Epithelial cell of proximal tubule (primary cell): ENCODE results near the gene CPA4. TPM values are rescaled to one million over a fixed set of nuclear protein-coding genes. Genes with fewer than 3 reads are reported as not detected.

Experiments used
- DNase-seq: peaks from one replicate; pipeline ENCODE4 v3.0.0-alpha.2; 2011; ENCODE audit warnings: low read depth
- H3K4me3 ChIP-seq: 2 replicates; pipeline ENCODE4 v1.5.1; 2011; ENCODE audit warnings: low read depth, mild to moderate bottlenecking, low read length
- total RNA-seq: library from RNA; depleted of rRNA; stranded (reverse); fragments of >200 nt; gene quantifications from 2 replicates; pipeline ENCODE4 v1.2.3, GENCODE V29; 2015
- TF ChIP-seq, protein P1 (sequence below): conservative IDR thresholded peaks from 2 replicates; pipeline ENCODE4 v1.5.1; 2012; ENCODE audit warnings: low read depth, mild to moderate bottlenecking, low read length

Gene CPA4
- total RNA-seq, 1 donor from 2014 or later = 19.6 TPM

- DNase-seq = no peak
- TF ChIP-seq, protein P1, sequence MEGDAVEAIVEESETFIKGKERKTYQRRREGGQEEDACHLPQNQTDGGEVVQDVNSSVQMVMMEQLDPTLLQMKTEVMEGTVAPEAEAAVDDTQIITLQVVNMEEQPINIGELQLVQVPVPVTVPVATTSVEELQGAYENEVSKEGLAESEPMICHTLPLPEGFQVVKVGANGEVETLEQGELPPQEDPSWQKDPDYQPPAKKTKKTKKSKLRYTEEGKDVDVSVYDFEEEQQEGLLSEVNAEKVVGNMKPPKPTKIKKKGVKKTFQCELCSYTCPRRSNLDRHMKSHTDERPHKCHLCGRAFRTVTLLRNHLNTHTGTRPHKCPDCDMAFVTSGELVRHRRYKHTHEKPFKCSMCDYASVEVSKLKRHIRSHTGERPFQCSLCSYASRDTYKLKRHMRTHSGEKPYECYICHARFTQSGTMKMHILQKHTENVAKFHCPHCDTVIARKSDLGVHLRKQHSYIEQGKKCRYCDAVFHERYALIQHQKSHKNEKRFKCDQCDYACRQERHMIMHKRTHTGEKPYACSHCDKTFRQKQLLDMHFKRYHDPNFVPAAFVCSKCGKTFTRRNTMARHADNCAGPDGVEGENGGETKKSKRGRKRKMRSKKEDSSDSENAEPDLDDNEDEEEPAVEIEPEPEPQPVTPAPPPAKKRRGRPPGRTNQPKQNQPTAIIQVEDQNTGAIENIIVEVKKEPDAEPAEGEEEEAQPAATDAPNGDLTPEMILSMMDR = no peak
- peak overlapping the region; percentile 37 for H3K4me3 ChIP-seq
These were observed 20.4 kb upstream of the CPA4 start for GRCh38 chr7:130272381-130273080.

DNA sequence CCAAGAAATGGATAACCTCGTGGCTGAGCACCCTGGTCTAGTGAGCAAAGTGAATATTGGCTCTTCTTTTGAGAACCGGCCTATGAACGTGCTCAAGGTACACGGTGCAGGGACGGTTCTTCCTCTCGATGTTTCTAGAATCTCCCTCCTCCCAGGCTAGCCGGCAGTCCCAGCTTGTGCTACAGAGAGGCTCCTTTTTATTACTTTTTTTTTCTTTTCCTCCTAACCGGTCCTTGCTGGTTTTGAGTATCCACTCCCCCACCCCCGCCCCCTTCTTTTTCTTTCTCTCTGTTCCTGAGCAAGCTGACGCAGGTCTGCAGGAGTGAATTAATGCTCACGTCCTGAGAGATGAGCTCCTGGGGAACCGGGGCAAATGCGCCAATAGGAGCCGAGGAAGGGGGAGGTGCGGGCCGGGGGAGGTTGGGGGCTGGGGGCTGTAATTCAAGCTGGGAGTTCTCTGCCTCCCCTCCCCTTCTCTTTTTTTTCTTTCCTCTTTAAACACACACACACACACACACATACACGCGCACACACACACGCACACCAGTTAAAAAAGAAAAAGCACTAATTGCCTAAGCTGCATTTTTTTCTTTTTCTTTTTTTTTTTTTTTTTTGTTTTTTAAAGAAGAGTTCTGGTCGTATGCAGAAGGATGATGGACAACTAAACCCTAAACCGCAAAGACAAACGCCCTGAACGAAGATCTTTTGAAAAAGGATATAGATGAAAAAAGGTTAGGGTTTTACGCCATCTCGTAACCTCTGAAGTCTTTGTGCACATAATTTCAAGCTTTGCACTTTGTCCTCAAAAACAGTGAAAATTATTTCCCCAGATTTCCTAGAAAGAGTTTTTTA, 19.7 kb upstream of the CPA4 start:
- no peak for DNase-seq
- H3K4me3 ChIP-seq = peak overlapping the region; percentile 37

DNA sequence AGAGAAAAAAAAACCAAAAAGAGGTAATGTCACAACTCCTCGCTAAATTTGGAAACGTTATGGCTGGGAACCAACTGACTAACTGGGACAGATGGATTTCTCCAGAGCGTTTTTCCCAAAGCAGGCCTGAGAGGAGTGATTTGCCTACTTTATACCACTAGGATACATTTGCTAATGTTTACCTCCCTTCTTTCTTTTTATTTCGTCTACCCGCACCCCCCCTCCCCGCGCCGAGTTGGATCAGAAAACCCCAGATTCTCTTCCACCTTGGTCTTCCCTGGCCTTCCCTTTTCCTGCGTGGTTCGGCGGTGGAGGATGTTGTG, 19.1 kb upstream of the CPA4 start:
- TF ChIP-seq, protein P1 = no peak
- H3K4me3 ChIP-seq = no peak overlapping the region
- no peak for DNase-seq

More for the DNA sequence above, 19.7 kb upstream of the CPA4 start:
- TF ChIP-seq, protein P1 = no peak

GRCh38 chr7:130274296-130274695, 18.7 kb upstream of the CPA4 start:
- no peak for DNase-seq
- TF ChIP-seq, protein P1 = no peak

GRCh38 chr7:130274983-130275591, 17.9 kb upstream of the CPA4 start:
- no peak overlapping the region for H3K4me3 ChIP-seq
- TF ChIP-seq, protein P1 = no peak
- no peak for DNase-seq

More at GRCh38 chr7:130274296-130274695, 18.7 kb upstream of the CPA4 start:
- no peak overlapping the region for H3K4me3 ChIP-seq

GRCh38 chr7:130275826-130276297, 17.1 kb upstream of the CPA4 start:
- H3K4me3 ChIP-seq = no peak overlapping the region
- TF ChIP-seq, protein P1 = no peak
- DNase-seq = no peak
